ENCODE results near the gene PSMD6. TPM values are rescaled to one million over a fixed set of nuclear protein-coding genes. Genes with fewer than 3 reads are reported as not detected.

Gene PSMD6
- total RNA-seq, 3 donors from 2014 or later: 60.9 to 74.7 (median 69.8) TPM

GRCh38 chr3:64063983-64064438 is 40.7 kb upstream of the PSMD6 start:
- H3K36me3 ChIP-seq: no peaks in the 10 kb centered on the region
- H3K27ac ChIP-seq: no peak overlapping the region
- no peaks in the 10 kb centered on the region for H3K27me3 ChIP-seq
- no peak for DNase-seq (ENCODE audit: low spot score in 2 of 2)
- no peaks in the 10 kb centered on the region for H3K9me3 ChIP-seq
- H3K4me3 ChIP-seq: no peak overlapping the region
- no peak for TF ChIP-seq POLR2AphosphoS5 (IDR thresholded peaks at IDR 0.05)
- no peak for TF ChIP-seq POLR2A (IDR thresholded peaks at IDR 0.05)
- no peak for TF ChIP-seq CTCF (IDR thresholded peaks at IDR 0.05)
- intact Hi-C loops (cut with DNase I; ENCODE audit: low total_unique reads): no loop called here
- H3K4me1 ChIP-seq: no peaks in the 10 kb centered on the region

GRCh38 chr3:64063207-64063982 is 40.1 kb upstream of the PSMD6 start:
- no peak overlapping the region for H3K4me3 ChIP-seq
- no peaks in the 10 kb centered on the region for H3K4me1 ChIP-seq
- no peaks in the 10 kb centered on the region for H3K36me3 ChIP-seq
- H3K27me3 ChIP-seq: no peaks in the 10 kb centered on the region
- no peaks in the 10 kb centered on the region for H3K9me3 ChIP-seq
- no peak overlapping the region for H3K27ac ChIP-seq
- intact Hi-C loops (cut with DNase I; ENCODE audit: low total_unique reads): no loop called here
- TF ChIP-seq POLR2A (IDR thresholded peaks at IDR 0.05) (no peak), POLR2AphosphoS5 (IDR thresholded peaks at IDR 0.05) (no peak)
- no peak for DNase-seq (ENCODE audit: low spot score in 2 of 2)

- H3K27me3 ChIP-seq: no peaks in the 10 kb centered on the region
- H3K27ac ChIP-seq: no peak overlapping the region
- no peak for TF ChIP-seq POLR2A (IDR thresholded peaks at IDR 0.05)
- no peak for TF ChIP-seq CTCF (IDR thresholded peaks at IDR 0.05)
- no peak for TF ChIP-seq POLR2AphosphoS5 (IDR thresholded peaks at IDR 0.05)
- H3K4me3 ChIP-seq: no peak overlapping the region
- no peaks in the 10 kb centered on the region for H3K4me1 ChIP-seq
- DNase-seq (ENCODE audit: low spot score in 2 of 2): no peak
- intact Hi-C loops (cut with DNase I; ENCODE audit: low total_unique reads): no loop called here
- H3K36me3 ChIP-seq: no peaks in the 10 kb centered on the region
- no peaks in the 10 kb centered on the region for H3K9me3 ChIP-seq
These were observed 38.3 kb upstream of the PSMD6 start for GRCh38 chr3:64061628-64062027.

- no peaks in the 10 kb centered on the region for H3K36me3 ChIP-seq
- no peak for DNase-seq (ENCODE audit: low spot score in 2 of 2)
- no peaks in the 10 kb centered on the region for H3K4me1 ChIP-seq
- no peak overlapping the region for H3K4me3 ChIP-seq
- H3K27ac ChIP-seq: no peak overlapping the region
- no peak for TF ChIP-seq POLR2A (IDR thresholded peaks at IDR 0.05)
- no peak for TF ChIP-seq CTCF (IDR thresholded peaks at IDR 0.05)
- no peaks in the 10 kb centered on the region for H3K9me3 ChIP-seq
- H3K27me3 ChIP-seq: no peaks in the 10 kb centered on the region
- intact Hi-C loops (cut with DNase I; ENCODE audit: low total_unique reads): no loop called here
These were observed 36.3 kb upstream of the PSMD6 start for GRCh38 chr3:64059484-64060175.

- H3K4me3 ChIP-seq: no peak overlapping the region
- no peaks in the 10 kb centered on the region for H3K27me3 ChIP-seq
- no peaks in the 10 kb centered on the region for H3K9me3 ChIP-seq
- H3K36me3 ChIP-seq: no peaks in the 10 kb centered on the region
- H3K27ac ChIP-seq: no peak overlapping the region
- no peaks in the 10 kb centered on the region for H3K4me1 ChIP-seq
- no peak for DNase-seq (ENCODE audit: low spot score in 2 of 2)
- no peak for TF ChIP-seq CTCF (IDR thresholded peaks at IDR 0.05)
- intact Hi-C loops (cut with DNase I; ENCODE audit: low total_unique reads): no loop called here
These were observed 35.3 kb upstream of the PSMD6 start for GRCh38 chr3:64058566-64058965.

All from breast epithelium (tissue), 4 donors.